Skeletal muscle tissue (tissue), 4 donors: Measurements from ENCODE around the gene DNM1. TPM values are rescaled to one million over a fixed set of nuclear protein-coding genes. Genes with fewer than 3 reads are reported as not detected.

Experiments
- H3K27ac ChIP-seq: one replicate; pipeline ENCODE4 v1.7.0; 2013; ENCODE audit warnings: mild to moderate bottlenecking, low read depth, low read length, inconsistent platforms
- H3K27me3 ChIP-seq, 3 donors: one replicate each; pipeline ENCODE4 v1.7.0; 2013; ENCODE audit warnings: low read length in 3 of 3; ENCODE audit not compliant: control insufficient read depth in 3 of 3, insufficient read depth in 3 of 3
- H3K36me3 ChIP-seq, 3 donors: one replicate each; pipeline ENCODE4 v1.7.0; 2013; ENCODE audit warnings: low read length in 3 of 3; ENCODE audit not compliant: control insufficient read depth in 3 of 3, insufficient read depth in 3 of 3
- H3K4me1 ChIP-seq, 3 donors: one replicate each; pipeline ENCODE4 v1.7.0; 2013; ENCODE audit warnings: low read length in 3 of 3, mild to moderate bottlenecking in 3 of 3; ENCODE audit not compliant: control insufficient read depth in 3 of 3, insufficient read depth in 3 of 3
- H3K4me3 ChIP-seq, 3 donors: one replicate each; pipeline ENCODE4 v1.7.0; 2013; ENCODE audit warnings: low read length in 3 of 3
- H3K9ac ChIP-seq, 3 donors: one replicate each; pipeline ENCODE4 v1.7.0; 2013; ENCODE audit warnings: low read length in 3 of 3, mild to moderate bottlenecking in 3 of 3, moderate library complexity in 2 of 3, low read depth in 1 of 3
- H3K9me3 ChIP-seq, 3 donors: one replicate each; pipeline ENCODE4 v1.7.0; 2013; ENCODE audit warnings: low read length in 3 of 3; ENCODE audit not compliant: control insufficient read depth in 3 of 3
- total RNA-seq: library from RNA; depleted of rRNA; stranded (reverse); fragments of >200 nt; gene quantifications from one replicate; pipeline ENCODE4 v1.2.3, GENCODE V29; 2014
- donor health status: Osteomylitis.

Gene DNM1
- total RNA-seq, 1 donor from 2014 or later = 20.4 TPM

DNA sequence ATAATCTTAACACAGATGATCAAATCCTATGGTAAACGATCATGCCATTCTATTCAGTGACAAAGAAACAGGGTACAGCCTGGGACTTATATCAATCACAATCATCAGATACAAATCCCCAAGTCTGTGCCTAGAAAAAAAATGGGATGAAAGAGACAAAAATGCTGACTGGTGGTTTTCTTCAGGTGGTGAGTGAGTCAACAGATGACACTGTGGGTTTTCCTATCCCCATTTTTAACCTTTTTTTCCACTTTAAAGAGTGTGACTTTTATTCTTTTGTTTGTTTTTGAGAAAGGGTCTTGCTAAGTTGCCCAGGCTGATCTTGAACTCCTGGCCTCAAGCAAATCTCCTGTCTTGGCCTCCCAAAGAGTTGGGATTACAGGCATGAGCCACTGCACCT lies 15.0 kb upstream of the DNM1 start:
- H3K4me1 ChIP-seq = peaks cover 14 to 24% (median 17%) of the 10 kb centered on the region in 3 donors
- H3K36me3 ChIP-seq = peaks cover 22 to 46% (median 32%) of the 10 kb centered on the region in 3 donors
- H3K9ac ChIP-seq = no peak overlapping the region
- no peaks in the 10 kb centered on the region for H3K27me3 ChIP-seq
- no peak overlapping the region for H3K4me3 ChIP-seq
- H3K9me3 ChIP-seq = no peaks in the 10 kb centered on the region
- no peak overlapping the region for H3K27ac ChIP-seq

DNA sequence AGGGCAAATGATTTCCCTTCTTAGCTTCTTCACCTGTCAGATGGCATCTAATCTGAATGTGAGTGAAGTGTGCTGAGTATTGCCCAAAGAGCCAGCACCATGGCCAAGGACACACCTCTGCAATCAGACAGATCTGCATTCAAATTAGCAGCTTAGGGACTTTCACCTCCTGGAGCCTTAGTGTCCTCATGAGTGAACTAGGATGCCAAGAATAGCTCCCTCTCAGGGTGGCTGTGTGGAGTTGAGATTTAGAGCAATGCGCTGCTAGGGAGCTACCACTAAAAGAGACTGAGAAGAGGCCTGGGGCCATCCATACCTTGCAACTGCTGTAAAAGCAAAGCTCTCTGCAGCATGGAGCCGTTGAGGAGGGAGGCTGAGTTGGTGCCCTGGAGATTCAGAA lies 13.2 kb upstream of the DNM1 start:
- Histone ChIP-seq H3K4me1 (peaks cover 14 to 26% (median 21%) of the 10 kb centered on the region in 3 donors), H3K9me3 (no peaks in the 10 kb centered on the region), H3K36me3 (peaks cover 15 to 42% (median 28%) of the 10 kb centered on the region in 3 donors), H3K27me3 (no peaks in the 10 kb centered on the region), H3K9ac (peak overlapping the region in 2 of 3 donors; percentile 89 to 92), H3K4me3 (peak overlapping the region in 2 of 3 donors; percentile 3 to 91), H3K27ac (no peak overlapping the region)

DNA sequence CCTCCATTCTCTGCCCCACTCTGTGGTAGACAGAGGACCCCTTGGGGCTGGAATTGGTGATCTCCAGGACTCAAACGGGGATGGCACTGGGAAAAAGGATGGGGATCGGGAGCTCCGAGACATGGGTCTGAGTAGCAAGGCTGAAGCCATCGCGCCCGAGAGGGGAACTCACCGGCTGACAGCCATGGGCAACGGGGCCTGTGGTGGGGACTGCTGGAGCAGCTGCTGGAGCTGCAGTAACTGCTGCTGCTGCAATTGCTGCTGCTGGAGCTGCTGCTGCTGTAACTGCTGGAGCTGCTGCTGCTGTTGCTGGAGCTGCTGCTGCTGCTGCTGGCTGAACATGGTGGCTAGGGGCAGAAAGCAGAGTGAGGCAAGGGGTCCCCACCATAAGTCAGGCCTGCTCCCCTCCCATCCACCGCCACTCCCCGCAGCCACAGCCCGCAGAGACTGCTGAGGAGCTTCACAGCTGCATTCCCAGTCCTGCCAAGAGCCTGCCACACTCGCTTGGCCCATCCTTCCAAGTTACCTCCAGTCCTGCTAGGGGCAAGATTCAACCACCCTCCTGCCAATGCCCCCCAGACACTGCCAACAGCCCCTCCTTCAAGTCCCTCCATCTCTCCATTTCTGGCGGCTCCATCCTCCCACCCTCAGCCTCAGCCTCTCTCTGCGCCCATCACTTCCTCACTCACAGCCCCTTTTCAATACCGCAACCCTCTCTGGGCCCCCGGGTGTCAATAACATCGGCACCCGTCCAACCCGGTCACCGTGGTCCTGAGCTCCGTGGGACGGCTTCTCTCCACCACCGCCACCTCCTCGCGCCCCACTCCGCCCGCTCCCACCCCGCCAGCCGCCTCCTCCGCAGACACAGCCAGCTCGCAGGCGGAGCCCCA lies 12.4 kb upstream of the DNM1 start:
- Histone ChIP-seq H3K4me3 (peak overlapping the region; percentile 91 to 94 (median 94)), H3K27ac (peak overlapping the region; percentile 86), H3K9me3 (no peaks in the 10 kb centered on the region)

DNA sequence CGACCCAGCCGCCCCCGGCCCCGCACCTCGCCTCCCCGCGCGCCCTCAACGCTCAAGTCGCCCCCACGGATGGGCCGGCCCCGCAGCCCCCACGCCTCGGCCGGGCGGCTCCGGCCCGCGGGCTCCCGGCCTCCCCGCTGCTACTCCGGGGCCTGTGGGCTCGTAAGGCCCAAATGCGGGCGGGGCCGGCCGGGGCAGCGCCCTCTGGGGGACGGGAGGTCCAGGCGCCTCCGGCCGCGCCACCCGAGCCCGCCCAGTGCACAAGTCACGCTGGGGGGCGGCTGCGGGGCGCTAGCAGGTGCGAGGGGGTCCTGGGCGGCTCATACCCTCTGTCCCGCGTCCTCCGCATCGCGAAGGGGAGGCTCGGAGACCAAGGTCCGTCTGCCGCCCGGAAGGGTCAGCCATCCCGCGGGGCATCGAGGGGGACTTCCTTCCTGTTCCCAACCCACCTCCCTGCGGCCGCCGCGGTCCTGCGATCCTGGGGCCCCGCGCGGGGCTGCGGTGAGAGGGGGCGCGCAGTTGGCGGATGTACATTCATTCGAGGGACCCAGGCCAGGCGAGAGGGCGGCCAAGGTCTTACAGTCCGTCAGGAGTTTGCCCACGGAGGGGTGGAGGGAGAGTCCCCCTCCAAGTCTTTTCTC lies 11.7 kb upstream of the DNM1 start, which contains the start of gene CIZ1:
CIZ1 (minus strand) TSS at position 167 of the 641 bp plus-strand sequence. CDS start 715 bp downstream, outside the sequence.
- Histone ChIP-seq H3K4me3 (peak within 1 kb of the TSS; percentile 91 to 94 (median 94)), H3K9me3 (no peaks in the 10 kb centered on the region), H3K36me3 (peaks cover 5 to 27% (median 19%) of the 10 kb centered on the region in 3 donors), H3K4me1 (peaks cover 14 to 26% (median 21%) of the 10 kb centered on the region in 3 donors), H3K9ac (peak within 1 kb of the TSS; percentile 88 to 92 (median 89)), H3K27ac (peak within 1 kb of the TSS; percentile 86), H3K27me3 (no peaks in the 10 kb centered on the region)

More for the DNA sequence above, 12.4 kb upstream of the DNM1 start:
- H3K9ac ChIP-seq = peak overlapping the region; percentile 88 to 92 (median 89)
- no peaks in the 10 kb centered on the region for H3K27me3 ChIP-seq
- H3K36me3 ChIP-seq = peaks cover 9 to 35% (median 27%) of the 10 kb centered on the region in 3 donors
- peaks cover 14 to 26% (median 21%) of the 10 kb centered on the region in 3 donors for H3K4me1 ChIP-seq

DNA sequence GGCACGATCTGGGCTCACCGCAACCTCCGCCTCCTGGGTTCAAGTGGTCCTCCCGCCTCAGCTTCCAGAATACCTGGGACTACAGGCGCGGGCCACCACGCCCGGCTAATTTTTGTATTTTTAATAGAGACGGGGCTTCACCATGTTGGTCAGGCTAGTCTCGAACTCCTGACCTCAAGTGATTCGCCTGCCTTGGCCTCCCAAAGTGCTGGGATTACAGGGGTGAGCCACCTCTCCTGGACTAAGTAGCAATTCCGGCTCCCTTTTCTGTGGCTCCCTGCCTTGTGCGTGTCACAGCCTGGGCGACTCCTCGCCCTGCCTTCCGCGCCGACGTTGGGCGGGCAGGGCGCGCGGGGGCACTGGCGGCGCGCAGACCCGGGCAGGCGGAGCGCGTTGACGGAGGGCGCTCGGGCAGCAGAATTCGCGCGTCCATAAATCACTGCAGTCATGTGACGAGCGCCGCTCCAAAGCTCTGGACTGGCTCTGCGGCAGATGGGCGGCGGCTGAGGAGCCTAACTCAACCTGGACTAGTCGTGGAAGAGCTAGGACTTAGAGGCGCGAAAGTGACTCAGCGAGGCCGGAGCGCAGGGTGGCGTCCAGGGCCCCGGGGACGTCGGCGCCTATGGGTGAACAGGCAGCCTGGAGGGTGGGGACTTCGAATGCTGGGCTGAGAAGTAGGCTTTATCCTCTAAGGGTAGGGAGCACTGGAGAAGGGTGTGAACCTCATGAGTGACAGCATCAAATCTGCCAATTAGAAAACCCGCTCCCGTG lies 10.4 kb upstream of the DNM1 start:
- Histone ChIP-seq H3K27me3 (no peaks in the 10 kb centered on the region), H3K27ac (peak overlapping the region; percentile 77), H3K36me3 (peaks cover 2 to 19% (median 15%) of the 10 kb centered on the region in 3 donors), H3K9ac (peak overlapping the region in 2 of 3 donors; percentile 74 to 88), H3K4me1 (peaks cover 14 to 26% (median 21%) of the 10 kb centered on the region in 3 donors), H3K4me3 (peak overlapping the region; percentile 51 to 94 (median 91)), H3K9me3 (no peaks in the 10 kb centered on the region)

DNA sequence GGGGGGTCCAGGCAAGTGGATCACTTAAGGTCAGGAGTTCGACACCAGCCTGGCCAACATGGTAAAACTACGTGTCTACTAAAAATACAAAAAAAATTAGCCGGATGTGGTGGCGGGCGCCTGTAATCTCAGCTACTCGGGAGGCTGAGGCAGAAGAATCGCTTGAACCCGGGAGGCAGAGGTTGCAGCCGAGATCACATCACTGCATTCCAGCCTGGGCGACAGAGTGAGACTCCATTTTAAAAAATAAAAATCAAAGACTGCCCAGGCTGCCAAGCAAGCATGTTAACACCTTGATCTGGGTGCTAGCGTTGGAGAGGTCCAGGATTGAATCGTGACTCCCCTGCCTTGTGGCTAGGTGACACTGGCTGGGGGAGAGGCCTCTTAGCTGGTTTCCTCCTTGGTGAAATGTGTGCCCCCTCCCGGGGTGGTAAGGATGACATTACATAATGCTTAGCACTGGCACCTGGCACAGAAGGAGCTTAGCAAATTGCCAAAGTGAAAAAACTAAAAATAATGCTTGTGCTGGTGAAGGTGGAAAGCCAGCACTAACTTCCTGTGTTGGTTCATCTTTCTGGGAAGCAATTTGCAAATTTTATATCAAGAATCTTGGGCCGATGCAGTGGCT lies 9.6 kb upstream of the DNM1 start:
- no peaks in the 10 kb centered on the region for H3K27me3 ChIP-seq
- H3K4me1 ChIP-seq = peaks cover 14 to 26% (median 21%) of the 10 kb centered on the region in 3 donors
- no peaks in the 10 kb centered on the region for H3K9me3 ChIP-seq
- H3K27ac ChIP-seq = peak overlapping the region; percentile 77
- peak overlapping the region in 1 of 3 donors; percentile 91 for H3K4me3 ChIP-seq
- H3K9ac ChIP-seq = peak overlapping the region in 1 of 3 donors; percentile 38
- peaks cover 2 to 12% (median 9%) of the 10 kb centered on the region in 3 donors for H3K36me3 ChIP-seq

DNA sequence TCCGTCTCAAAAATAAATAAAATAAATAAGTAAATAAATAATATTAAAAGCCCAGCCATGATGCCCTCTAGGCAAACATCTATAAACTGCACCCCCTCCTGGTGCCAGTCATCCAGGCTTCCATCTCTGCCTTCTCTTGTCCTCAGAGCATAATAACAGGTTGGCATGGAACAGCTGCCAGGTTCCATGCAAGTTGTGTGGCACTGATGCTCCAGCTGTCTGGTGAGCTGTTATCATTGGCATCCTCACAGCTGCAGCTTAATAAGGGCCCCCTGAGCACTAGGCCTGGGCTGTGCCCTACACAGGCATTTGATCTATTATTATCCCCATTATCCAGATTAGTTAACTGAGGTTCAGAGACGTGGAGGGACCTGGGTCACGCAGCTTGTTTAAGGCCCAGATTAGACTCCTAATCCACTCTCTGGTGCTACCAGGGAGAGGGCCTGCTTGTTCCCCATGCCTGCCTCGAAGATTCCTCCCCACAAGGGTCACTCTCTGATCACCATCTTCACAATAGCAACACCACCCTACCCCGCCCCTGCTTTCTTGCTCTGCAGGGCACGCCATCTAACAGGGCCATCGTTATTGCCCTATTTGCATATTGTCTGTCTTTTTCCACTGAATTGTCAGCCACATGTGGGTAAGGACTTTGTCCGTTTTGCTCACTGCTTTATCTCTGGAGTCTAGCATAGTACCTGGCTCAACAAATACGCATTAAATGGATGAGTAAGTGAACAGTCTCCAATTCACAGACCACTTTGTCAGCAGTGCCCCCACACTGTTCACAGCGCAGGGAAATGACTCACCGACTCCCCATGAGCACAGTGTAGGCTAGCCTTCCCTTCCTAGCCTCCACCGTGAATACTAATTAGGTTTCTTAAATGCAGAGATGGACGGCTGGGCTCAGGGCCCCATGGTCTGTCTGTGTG lies 1.5 kb upstream of the DNM1 start:
- Histone ChIP-seq H3K27ac (no peak overlapping the region), H3K9ac (no peak overlapping the region), H3K4me1 (peaks cover 0 to 9% (median 8%) of the 10 kb centered on the region in 3 donors), H3K4me3 (no peak overlapping the region), H3K9me3 (no peaks in the 10 kb centered on the region), H3K36me3 (no peaks in the 10 kb centered on the region), H3K27me3 (peaks cover 12 to 17% (median 16%) of the 10 kb centered on the region in 3 donors)

DNA sequence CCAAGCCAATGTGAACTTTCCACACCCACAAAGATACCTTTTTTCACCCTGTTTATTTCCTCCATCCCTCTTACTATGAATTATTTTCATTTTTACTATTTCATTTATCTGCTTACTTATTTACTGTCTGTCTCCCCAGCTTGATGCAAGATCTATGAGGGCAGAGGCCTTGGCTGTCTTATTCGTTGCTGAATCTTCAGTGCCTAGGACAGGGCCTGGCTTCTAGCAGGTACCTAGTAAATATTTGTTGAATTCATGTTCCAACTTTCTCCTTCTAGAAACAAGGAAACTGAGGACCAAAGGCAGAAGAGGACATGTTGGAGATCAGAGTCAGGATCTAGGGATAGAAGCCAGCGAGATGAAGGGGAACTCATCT lies 543 bp upstream of the DNM1 start:
- Histone ChIP-seq H3K36me3 (no peaks in the 10 kb centered on the region), H3K4me1 (peaks cover 0 to 9% (median 8%) of the 10 kb centered on the region in 3 donors), H3K27ac (no peak overlapping the region), H3K9me3 (no peaks in the 10 kb centered on the region), H3K27me3 (peaks cover 12 to 17% (median 16%) of the 10 kb centered on the region in 3 donors), H3K9ac (no peak overlapping the region), H3K4me3 (peak overlapping the region in 2 of 3 donors; percentile 15 to 50)
